Endothelial cell of umbilical vein (primary cell): ENCODE results near the gene TECTB.

ENCODE experiments used
- JUN ChIP-seq: IDR thresholded peaks from 2 replicates; pipeline ENCODE4 v1.6.1; 2011; ENCODE audit warnings: borderline replicate concordance, low read depth; ENCODE audit not compliant: insufficient read length, insufficient read depth
- TF ChIP-seq, protein P1 (sequence below), 2 donors: IDR thresholded peaks; 1 replicate in 1 of 2; 2 replicates in 1 of 2; pipeline ENCODE4 v1.5.1; 2011; ENCODE audit warnings: low read length in 2 of 2, mild to moderate bottlenecking in 2 of 2, moderate library complexity in 2 of 2, control low read depth in 1 of 2, inconsistent platforms in 1 of 2, low read depth in 1 of 2; ENCODE audit not compliant: insufficient read depth in 1 of 2; ENCODE audit errors: extremely low read depth in 1 of 2

DNA sequence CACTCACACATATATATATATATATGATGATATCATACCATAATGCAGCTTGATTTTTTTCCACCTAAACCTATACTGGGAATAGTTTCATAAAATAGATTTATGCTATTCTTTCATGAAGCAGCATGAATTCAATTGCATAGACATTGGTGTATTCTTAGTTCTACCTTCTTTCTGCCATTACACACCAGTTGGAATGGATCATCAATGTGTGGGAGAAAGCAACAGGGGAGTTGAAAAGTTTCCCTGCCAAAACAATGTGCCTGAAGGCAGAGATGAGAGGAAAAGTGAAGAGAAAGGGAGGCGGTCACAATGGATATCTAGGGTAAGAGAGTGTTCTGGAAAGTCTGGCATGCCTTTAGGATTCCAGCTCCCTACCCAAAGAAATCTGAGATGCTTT lies 65.6 kb downstream of the TECTB start:
- TF ChIP-seq, protein P1, sequence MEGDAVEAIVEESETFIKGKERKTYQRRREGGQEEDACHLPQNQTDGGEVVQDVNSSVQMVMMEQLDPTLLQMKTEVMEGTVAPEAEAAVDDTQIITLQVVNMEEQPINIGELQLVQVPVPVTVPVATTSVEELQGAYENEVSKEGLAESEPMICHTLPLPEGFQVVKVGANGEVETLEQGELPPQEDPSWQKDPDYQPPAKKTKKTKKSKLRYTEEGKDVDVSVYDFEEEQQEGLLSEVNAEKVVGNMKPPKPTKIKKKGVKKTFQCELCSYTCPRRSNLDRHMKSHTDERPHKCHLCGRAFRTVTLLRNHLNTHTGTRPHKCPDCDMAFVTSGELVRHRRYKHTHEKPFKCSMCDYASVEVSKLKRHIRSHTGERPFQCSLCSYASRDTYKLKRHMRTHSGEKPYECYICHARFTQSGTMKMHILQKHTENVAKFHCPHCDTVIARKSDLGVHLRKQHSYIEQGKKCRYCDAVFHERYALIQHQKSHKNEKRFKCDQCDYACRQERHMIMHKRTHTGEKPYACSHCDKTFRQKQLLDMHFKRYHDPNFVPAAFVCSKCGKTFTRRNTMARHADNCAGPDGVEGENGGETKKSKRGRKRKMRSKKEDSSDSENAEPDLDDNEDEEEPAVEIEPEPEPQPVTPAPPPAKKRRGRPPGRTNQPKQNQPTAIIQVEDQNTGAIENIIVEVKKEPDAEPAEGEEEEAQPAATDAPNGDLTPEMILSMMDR (IDR thresholded peaks at IDR 0.05; ENCODE audit: extremely low read depth in 1 of 2, insufficient read depth in 1 of 2, low read depth in 1 of 2, low read length in 2 of 2): no peak
- no peak for TF ChIP-seq JUN
